GM12801 (cell line): ENCODE measurements around the gene ABCC12.

Source experiments
- CTCF ChIP-seq: IDR thresholded peaks from one replicate; pipeline ENCODE4 v1.5.1; 2011; ENCODE audit warnings: control low read depth; ENCODE audit not compliant: insufficient read length; ENCODE audit errors: extremely low read depth

ABCC12 gene

GRCh38 chr16:48161906-48162305, 6.1 kb upstream of the ABCC12 start:
- TF ChIP-seq CTCF: no peak

DNA sequence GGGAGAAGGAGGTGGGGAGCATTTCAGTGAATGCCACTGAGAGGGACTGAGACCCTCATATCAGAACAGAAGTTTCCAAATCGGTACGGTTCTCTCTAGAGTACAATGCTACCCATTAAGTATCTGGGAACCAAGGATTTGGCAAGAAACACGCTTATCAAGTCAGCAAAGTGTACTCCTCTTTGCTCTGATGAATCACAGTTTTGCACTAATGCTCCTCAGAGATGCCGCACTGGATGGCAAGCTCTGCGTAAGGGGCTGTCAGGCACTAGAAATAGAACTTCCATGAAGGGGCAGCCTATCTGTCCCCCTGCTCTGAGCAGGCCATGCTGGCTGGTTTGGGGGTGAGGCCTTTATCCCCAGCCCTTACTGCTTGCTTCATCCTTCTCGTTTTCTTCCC, 4.8 kb upstream of the ABCC12 start:
- TF ChIP-seq CTCF: no peak

- no peak for TF ChIP-seq CTCF
These were observed 2.5 kb upstream of the ABCC12 start for GRCh38 chr16:48158296-48158695.

GRCh38 chr16:48157794-48158193, 2.0 kb upstream of the ABCC12 start:
- no peak for TF ChIP-seq CTCF

DNA sequence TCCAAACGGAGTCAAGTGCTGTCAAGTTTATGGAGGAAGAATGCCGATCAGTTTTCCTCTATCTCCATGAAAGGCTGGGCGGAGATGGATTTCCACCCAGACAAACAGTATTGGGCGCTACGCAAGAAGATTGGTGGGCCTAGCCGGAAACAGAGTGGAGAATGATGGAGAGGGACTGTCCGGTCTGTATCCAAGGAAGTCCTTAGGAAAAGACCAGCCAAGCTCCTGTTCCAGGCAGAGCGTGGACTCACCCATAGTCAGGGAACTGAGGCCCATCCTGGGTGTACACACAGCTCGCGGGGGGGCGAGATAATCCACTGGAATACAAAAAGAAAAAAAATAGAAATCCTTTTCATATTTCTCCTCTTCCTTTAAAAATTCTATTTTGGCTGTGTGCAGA, 1.5 kb upstream of the ABCC12 start:
- no peak for TF ChIP-seq CTCF

DNA sequence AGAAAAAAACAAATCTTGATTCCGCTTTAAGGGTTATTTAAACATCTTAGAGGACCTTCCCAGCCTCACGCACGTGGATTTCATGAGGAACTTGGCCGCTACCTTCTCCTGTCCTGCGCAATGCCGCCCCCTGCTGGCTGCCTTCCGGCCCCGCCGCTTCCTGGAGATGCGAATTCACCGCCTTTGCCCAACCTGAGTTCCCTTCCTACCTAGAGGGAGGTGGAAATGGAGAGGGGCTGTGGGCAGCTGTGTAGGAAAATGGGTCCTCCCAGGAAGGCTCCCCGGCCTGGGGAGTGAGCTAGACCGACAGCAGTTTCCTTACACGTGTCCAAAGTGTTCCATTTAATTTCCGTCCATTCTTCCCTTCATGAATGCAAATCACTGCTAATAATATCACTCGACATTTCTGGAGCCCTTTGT, 1.0 kb upstream of the ABCC12 start:
- TF ChIP-seq CTCF: no peak

DNA sequence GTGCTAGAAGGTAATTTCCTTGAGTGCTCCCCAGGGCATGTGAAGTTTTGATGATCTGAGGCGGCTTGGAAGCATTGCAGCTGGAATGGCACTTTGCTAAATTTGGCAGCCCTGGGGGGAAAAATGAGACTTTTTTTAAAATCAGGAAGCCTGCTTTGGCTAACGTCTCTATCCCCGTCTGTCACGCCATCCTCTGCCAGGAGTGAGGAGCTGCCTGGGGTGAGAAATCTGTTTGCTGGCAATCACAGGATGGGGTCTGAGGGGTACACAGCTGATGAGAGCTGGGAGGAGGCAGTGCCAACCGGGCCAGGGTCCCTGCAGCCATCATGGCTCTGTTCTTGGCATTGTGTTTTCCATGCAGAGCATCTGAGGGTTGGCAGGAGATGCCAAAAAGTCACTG, 2.0 kb downstream of the ABCC12 start:
- TF ChIP-seq CTCF: no peak

- no peak for TF ChIP-seq CTCF
These were observed 3.6 kb downstream of the ABCC12 start for GRCh38 chr16:48152226-48152625.
